GM12874 (cell line): ENCODE measurements around the gene DCLK1.

Source experiments
- TF ChIP-seq, protein P1 (sequence below): IDR thresholded peaks from 2 replicates; pipeline ENCODE4 v1.5.1; 2011; ENCODE audit warnings: low read depth, mild to moderate bottlenecking, control low read depth, low read length, moderate library complexity; ENCODE audit not compliant: insufficient read depth

The DCLK1 gene

DNA sequence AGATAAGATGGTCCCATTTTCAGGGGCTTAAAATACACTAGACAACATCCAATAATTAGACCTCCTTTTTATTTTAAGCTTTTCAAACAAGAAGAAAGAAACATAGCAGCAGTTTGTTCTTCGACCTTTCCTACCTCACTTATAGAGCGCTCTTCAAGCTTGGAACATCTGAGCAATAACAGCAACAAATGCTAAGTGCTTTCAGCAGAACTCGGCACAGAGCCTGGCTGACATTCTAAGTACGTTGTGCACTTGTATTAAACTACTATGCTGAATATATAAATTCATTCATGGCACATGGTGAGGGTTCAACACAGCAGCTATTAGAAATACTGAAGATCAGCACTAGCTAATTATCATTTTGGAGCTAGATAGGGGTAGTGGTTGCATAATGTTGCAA, 398.6 kb downstream of the DCLK1 start:
- TF ChIP-seq, protein P1, sequence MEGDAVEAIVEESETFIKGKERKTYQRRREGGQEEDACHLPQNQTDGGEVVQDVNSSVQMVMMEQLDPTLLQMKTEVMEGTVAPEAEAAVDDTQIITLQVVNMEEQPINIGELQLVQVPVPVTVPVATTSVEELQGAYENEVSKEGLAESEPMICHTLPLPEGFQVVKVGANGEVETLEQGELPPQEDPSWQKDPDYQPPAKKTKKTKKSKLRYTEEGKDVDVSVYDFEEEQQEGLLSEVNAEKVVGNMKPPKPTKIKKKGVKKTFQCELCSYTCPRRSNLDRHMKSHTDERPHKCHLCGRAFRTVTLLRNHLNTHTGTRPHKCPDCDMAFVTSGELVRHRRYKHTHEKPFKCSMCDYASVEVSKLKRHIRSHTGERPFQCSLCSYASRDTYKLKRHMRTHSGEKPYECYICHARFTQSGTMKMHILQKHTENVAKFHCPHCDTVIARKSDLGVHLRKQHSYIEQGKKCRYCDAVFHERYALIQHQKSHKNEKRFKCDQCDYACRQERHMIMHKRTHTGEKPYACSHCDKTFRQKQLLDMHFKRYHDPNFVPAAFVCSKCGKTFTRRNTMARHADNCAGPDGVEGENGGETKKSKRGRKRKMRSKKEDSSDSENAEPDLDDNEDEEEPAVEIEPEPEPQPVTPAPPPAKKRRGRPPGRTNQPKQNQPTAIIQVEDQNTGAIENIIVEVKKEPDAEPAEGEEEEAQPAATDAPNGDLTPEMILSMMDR = no peak

DNA sequence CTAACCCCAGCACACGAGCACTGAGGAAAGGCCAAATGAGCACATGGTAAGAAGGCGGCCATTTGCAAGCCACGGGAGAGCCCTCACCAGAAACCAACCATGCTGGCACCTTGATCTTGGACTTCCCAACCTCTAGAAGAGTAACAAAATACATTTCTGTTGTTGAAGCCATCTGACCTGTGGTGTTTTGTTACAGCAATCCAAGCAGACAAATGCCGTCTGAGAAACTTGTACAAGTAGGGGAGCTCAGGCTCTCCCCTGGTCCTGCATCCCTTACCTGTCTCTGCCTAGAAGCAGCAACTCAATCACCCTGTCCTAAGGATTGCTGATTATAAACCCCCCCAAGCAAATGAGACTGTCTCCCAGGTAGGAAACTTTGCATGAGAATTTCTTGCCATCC, 399.7 kb downstream of the DCLK1 start:
- TF ChIP-seq, protein P1 = no peak

DNA sequence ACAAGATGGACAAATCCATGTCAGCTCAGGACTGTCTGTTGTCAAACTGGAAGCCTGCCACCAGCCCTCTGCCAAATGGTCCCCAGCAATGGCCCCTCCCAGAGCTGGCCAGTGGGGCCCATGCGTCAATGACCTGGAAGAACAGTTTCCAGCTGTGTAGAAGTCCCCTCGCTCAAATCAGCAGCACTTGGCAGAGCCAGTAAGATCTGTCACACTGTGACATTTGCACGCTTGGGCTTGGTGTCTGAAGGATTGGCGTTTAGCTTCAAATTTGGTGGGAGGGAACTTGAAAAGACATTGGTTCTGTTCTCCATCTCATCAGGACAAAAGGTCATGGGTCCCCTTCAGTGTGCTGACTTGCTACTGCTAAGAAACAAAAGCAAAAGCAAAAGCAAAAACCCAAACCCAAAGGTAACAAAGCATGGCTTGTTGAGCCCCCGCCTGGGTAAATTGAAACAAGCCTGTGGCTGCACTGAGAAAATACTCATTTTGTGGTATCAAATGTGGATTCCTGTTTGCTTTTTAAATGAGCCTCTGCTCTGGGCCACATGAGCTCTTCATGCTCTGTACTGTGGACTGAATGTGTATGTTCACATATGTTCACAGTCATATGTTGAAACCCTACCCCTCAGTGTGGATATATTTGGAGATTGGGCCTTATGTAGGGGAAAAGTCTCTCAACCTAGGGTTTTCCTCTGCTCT, 401.1 kb downstream of the DCLK1 start:
- TF ChIP-seq, protein P1 = no peak

DNA sequence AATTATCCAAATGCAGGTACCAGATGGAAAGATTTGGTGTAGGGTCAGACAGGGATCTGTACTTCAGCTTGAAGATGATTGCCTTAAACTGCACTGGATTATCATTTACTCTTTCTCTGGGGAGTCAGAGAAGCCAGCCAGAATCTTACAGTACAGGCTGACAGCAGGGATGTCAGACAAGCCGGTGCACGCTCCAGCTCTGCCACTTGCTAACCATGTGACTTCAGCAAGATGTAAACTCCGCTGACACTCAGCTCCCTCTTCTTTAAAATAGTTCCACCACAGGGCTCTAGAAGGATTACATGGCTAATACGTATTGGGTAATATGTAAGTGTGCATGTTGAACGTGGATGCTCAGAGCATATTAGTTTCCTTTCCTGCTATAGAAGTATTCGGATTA, 403.3 kb downstream of the DCLK1 start:
- TF ChIP-seq, protein P1 = no peak

DNA sequence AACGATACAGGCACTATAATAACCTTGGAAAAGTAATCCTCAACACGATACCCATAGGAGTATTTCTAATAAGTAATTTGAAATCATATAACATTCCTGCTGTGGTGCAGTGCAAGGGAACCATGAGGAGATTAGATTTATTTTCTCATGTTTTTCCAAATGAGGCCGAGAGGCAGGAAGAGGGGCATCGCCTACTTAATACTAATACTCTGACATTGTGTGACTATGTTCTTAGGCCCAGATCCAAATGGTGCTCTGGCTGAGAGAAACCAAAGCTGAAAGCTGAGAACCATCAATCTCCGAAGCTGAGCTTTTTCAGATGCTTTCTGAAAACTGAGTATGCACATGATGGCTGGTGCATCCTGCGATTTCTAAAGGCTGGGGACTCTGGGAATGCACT, 406.7 kb downstream of the DCLK1 start:
- TF ChIP-seq, protein P1 = no peak

DNA sequence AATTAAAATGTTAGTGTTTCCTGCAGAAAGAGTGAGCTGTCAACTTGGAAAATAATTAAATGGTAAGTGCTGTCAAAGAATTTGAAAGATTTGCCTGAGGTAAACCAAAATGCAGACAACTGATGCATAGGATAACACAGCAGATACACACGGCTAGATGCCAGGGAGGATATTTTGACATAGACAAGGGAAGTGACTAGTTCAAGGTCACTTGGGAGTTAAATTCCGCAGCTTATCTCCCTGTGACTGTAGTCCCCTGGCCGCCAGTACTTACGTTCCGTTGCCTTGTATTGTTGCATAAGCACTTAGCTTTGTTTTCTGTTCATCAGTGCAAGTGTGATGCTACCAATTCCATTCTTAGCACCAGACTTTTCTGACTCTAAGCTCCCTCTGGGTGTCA, 407.4 kb downstream of the DCLK1 start:
- TF ChIP-seq, protein P1 = no peak

DNA sequence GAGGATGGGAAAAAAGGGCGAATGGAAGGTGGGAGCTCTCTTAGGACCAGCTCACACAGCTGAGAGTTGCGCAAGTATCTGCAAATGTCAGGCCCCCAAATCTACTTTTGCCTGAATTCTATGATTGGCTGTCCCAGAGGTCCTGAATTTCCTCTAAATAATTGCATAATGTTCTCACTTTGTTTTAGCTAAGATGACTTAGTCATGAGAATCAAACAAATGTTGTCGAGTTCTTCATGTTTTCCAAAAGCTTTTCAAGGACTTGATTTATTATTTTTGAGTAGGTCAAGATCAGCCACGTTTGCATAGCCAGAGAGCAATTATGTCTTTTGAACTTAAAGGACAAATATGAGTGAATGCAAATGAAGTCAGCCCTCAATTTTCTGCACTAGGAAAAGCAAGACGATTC, 408.1 kb downstream of the DCLK1 start:
- TF ChIP-seq, protein P1 = no peak
